ENCODE data around the gene DIS3L2. TPM values are rescaled to one million over a fixed set of nuclear protein-coding genes. Genes with fewer than 3 reads are reported as not detected.
A peak's percentile ranks its signal among the peaks of the same experiment; 100 is the strongest.
"Not testable (repeated sequence)": the region's sequence is repeated elsewhere in the genome, so short reads cannot be mapped to it uniquely, and the experiment has no call there.

DIS3L2 gene
- total RNA-seq, 2 donors from 2014 or later = 33.5 to 35.5 TPM

GRCh38 chr2:232351686-232352510, 390.4 kb downstream of the DIS3L2 start:
- intact Hi-C loops (cut with DNase I, micrococcal nuclease) = no loop called here
- ATAC-seq (no peak), DNase-seq (peak in 1 of 2 donors; percentile 9)

- intact Hi-C loops (cut with DNase I, micrococcal nuclease) = no loop called here
- peak in 1 of 2 donors; percentile 19 for DNase-seq
- no peak for ATAC-seq
Measured at GRCh38 chr2:232352511-232353091, 391.1 kb downstream of the DIS3L2 start.

DNA sequence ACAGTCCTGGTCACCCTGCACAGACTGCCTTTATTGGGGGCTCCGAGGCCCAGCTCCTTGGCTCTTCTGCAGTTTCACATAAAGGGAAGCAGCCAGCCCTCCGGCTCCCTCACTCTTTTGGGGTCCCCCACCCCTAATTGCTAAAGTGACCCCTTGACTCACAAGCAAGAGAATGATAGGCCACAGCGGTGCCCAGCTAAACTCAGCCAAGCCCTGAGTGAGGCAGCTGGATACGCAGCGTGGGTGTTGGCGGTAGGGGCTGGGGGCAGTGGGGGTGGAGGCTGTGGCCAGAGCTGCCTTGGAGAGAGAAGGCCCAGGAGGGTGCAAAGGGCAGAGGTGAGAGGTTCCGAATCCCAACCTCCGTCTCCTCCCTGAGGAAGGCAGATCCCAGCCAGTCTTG, 391.6 kb downstream of the DIS3L2 start:
- no peak for ATAC-seq
- peak in 1 of 2 donors; percentile 8 for DNase-seq
- intact Hi-C loops (cut with DNase I, micrococcal nuclease) = no loop called here

- DNase-seq (no peak), ATAC-seq (no peak)
- intact Hi-C loops (cut with DNase I, micrococcal nuclease) = no loop called here
Measured at GRCh38 chr2:232353660-232354059, 392.1 kb downstream of the DIS3L2 start.

DNA sequence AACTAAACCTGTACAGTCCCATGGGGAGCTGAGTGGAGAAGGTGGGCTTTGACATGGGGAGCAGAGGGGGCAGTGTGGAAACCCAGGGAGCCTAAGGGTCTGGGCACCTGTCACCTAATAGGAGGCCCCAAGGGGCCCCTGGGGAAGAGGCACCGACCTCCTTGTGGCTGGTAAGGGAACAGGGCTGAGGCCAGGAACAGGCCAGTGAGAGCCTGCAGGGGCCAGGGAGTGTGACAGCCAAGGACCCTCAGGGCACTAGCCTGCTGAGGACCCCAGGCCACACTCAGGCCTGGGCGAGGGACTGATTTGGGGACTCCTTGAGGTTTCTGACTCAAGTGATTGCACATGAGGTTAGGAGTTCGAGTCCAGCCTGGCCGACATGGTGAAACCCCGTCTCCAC, 392.6 kb downstream of the DIS3L2 start:
- ATAC-seq (no peak), DNase-seq (peak in 1 of 2 donors; percentile 22)
- intact Hi-C loops (cut with DNase I, micrococcal nuclease) = no loop called here

DNA sequence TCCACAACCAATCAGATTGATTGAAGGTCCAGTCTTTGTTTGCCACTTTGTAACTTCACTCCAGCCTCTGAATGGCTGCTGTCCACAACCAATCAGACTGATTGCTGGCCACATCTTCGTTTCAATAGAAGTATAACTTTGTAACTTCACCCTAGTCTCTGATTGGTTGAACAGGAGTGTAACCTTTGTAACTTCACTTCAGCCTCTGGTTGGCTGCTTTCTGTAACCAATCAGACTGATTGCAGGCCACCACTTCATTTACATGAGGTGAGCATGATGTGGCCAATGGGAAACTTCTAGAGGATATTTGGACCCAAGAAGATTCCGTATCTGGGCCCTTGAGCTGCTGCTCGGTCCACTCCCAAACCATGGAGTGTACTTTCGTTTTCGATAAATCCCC, 400.1 kb downstream of the DIS3L2 start:
- DNase-seq = no peak
- intact Hi-C loops (cut with DNase I, micrococcal nuclease) = no loop called here

DNA sequence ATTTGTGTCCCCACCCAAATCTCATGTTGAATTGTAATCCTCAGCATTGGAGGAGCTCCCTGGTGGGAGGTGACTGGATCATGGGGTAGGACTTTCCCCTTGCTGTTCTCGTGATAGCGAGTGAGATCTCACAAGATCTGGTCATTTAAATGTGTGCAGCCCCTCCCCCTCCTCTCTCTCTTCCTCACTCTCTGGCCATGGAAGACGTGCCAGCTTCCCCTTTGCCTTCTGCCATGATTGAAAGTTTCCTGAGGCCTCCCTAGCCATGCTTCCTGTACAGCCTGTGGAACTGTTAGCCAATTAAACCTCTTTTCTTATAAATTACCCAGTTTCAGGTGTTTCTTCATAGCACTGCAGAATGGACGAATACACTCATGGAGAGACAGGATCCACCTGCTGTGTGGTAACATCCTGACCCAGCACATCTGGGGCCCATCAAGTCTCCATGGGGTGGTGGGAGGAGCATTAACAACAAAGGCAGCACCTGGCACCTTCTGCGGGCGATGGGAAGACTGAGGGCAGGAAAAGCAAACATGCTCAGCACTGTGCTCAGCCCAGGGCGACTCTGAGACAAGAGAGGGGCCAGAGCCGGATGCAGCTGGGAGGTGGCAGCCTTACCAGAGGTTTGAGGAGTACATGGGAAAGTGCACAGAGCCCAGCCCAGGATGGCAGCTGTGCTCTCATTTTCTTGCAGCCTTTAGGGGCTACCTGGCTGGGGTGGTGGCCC, 400.8 kb downstream of the DIS3L2 start:
- DNase-seq (peak in 1 of 2 donors; percentile 10), ATAC-seq (no peak)
- intact Hi-C loops (cut with DNase I, micrococcal nuclease) = no loop called here

More for the DNA sequence above, 400.1 kb downstream of the DIS3L2 start:
- ATAC-seq = no peak

DNA sequence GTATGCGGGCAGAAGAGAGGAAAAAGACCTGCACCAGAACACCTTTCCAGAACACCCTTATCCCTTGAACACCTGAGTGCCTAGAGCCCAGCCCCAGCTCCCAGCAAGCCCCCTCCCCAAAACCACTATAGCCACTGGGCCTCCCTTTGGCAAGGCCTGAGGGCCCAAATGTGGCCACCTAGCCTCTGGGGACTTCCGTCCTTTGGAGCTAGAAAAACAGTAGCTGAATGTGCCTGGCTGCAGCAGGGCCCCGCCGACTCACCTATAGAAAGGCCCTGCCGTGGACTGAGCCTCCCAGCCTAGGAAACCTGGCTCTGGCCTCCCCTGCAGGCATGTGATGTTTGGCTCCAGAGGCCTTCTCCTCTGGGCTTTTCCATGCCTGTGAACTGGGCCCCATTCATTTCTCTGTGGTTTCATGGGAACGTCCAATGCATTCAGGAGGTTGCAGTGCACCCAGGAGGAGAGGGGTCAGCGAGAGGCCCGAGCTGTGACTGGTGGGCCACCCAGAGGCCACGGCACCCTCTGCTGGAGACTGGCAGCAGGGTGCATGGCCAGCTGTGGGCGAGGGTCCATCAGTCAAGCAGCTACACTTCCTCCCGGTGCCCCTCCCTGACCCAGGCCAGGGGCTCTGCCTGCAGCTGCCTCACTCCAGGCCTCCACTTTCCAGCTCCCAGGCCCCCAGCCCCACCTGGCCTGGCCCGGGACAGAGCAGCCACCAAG, 401.7 kb downstream of the DIS3L2 start:
- DNase-seq = peak in 1 of 2 donors; percentile 3
- not testable (repeated sequence) for ATAC-seq

DNA sequence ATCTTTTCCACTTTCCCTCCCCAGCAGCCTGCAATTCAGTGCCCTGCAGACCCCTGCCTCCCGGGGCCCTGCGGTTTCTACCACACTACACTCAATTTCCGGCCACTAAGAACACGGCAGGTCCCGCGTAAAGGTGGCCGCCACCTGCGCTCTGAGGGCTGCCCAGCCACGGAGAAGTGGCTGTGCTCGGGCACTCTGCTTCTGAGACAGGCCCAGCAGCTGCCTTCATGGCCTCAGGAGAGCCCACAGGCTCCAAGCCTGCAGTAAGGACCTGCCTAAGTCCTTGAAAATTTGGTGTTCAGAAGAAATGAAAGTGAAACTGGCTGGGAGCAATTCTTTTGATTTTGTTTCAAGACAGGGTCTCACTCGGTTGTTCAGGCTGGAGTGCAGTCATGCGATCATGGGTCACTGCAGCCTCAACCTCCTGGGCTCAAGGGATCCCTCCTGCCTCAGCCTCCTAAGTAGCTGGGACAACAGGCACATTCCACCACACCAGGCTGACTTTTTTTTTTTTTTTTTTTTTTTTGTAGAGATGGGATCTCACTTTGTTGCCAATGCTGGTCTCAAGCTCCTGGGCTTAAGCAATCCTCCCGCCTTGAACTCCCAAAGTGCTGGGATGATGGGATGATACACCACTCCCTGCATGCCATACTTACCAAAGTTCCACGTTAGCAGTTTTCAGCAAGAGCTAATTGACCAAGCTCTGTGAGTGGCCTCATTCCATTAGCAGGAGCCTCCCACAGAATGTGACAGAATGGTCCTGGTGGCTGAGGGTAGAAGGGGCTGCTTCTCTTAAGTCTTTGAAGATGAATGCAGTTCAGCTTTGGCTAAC, 402.5 kb downstream of the DIS3L2 start:
- DNase-seq (peak in 1 of 2 donors; percentile 8), ATAC-seq (no peak)
- intact Hi-C loops (cut with DNase I, micrococcal nuclease) = no loop called here

More for the DNA sequence above, 401.7 kb downstream of the DIS3L2 start:
- intact Hi-C loops (cut with DNase I, micrococcal nuclease) = not testable (repeated sequence)

DNA sequence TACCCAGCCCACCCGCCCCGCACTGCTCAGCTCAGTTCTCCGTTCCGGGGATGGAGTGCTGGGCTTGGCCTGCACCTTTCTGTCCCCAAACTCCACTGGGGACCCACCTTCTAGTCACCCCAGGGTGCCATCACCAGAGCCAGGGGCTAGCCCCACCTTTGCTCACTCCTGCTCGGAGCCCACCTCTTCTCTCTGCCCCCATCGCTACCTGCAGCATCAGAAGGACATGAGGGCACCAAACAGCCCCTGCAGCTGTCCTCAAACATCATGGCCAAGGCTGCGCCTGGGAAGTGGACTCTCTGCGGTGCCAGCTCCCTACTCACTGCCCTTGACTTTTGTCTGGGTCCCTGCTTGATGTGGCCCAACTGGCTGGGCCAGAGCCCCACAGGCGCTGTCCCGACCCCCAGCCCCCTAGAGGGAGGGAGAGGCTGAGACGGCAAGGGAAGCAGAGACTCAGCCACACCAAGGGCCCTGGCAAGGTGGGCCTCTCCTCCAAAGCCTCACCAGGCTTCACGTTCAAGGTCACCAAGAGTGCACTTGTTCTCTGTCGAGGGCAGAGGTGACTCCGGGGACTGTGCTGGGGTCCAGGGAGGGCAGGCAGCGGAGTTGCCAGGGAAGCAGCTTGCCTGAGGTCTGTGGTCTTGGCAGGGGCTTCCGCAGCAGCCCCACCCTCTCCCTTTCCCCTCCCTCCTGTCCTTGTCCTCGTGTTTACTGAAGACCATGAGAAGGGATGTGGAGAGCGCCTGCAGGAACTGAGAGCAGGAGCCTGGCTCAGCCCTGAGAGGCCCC, 403.5 kb downstream of the DIS3L2 start:
- intact Hi-C loops (cut with DNase I, micrococcal nuclease); ATAC-seq: not testable (repeated sequence)
- DNase-seq = peak in 1 of 2 donors; percentile 10

- ATAC-seq = peak; percentile 95
- DNase-seq = peak; percentile 21 to 45
- intact Hi-C loops (cut with DNase I, micrococcal nuclease) = no loop called here
Measured at GRCh38 chr2:232365621-232366321, 404.3 kb downstream of the DIS3L2 start.

DNA sequence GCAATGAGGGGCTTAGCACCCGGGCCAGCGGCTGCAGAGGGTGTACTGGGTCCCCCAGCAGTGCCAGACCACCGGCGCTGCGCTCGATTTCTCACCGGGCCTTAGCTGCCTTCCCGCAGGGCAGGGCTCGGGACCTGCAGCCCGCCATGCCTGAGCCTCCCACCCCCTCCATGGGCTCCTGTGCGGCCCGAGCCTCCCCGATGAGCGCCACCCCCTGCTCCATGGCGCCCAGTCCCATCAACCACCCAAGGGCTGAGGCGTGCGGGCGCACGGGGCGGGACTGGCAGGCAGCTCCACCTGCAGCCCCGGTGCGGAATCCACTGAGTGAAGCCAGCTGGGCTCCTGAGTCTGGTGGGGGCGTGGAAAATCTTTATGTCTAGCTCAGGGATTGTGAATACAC, 404.9 kb downstream of the DIS3L2 start:
- ATAC-seq; intact Hi-C loops (cut with DNase I, micrococcal nuclease); DNase-seq: not testable (repeated sequence)

DNA sequence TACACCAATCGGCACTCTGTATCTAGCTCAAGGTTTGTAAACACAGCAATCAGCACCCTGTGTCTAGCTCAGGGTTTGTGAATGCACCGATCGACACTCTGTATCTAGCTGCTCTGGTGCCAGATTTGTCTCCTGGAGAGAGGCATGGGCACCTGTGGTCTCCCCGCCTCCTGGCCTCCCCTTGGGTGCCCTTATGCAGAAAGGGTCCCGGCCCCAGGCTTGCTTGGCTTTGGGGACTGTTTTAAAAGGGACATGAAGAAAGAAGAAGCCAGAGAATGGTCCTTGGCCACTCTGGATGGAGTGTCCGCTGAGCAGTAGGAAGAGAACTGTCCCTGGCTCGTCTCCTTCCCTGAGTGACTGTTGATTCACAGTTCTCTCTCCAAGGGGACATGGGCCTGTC, 405.5 kb downstream of the DIS3L2 start:
- intact Hi-C loops (cut with DNase I, micrococcal nuclease) = no loop called here
- peak in 1 of 2 donors; percentile 7 for DNase-seq
- ATAC-seq = no peak

- ATAC-seq = peak; percentile 49
Measured at GRCh38 chr2:232367591-232368233, 406.2 kb downstream of the DIS3L2 start.

GRCh38 chr2:232368311-232368731, 406.8 kb downstream of the DIS3L2 start:
- DNase-seq (no peak), ATAC-seq (no peak)
- intact Hi-C loops (cut with DNase I, micrococcal nuclease) = no loop called here

More at GRCh38 chr2:232367591-232368233, 406.2 kb downstream of the DIS3L2 start:
- peak in 1 of 2 donors; percentile 12 for DNase-seq
- intact Hi-C loops (cut with DNase I, micrococcal nuclease) = no loop called here
